GM21515 (cell line): Measurements from ENCODE around the gene C11orf65.

Experiments used
- ATAC-seq: cut with Tn5 transposase; IDR thresholded peaks from one replicate; pipeline ENCODE4 v1.9.1; 2021; ENCODE audit not compliant: unreplicated experiment

C11orf65 gene

GRCh38 chr11:108467091-108467823 lies at the start of gene C11orf65:
Gene C11orf65 (minus strand): TSS chr11:108467529. CDS start chr11:108461559, 5,970 bp downstream.
- peak; percentile 99 for ATAC-seq

GRCh38 chr11:108516125-108516524 lies 48.8 kb upstream of the C11orf65 start:
- ATAC-seq: no peak

GRCh38 chr11:108512708-108513107 lies 45.4 kb upstream of the C11orf65 start:
- ATAC-seq: no peak

GRCh38 chr11:108511851-108512474 lies 44.6 kb upstream of the C11orf65 start:
- ATAC-seq: no peak

- no peak for ATAC-seq
Measured at GRCh38 chr11:108508653-108509593, 41.6 kb upstream of the C11orf65 start.

- ATAC-seq: no peak
Measured at GRCh38 chr11:108501396-108501795, 34.1 kb upstream of the C11orf65 start.

- ATAC-seq: no peak
Measured at GRCh38 chr11:108500721-108501120, 33.4 kb upstream of the C11orf65 start.

- ATAC-seq: no peak
Measured at GRCh38 chr11:108500169-108500568, 32.8 kb upstream of the C11orf65 start.

GRCh38 chr11:108498816-108499408 lies 31.6 kb upstream of the C11orf65 start:
- ATAC-seq: no peak

- peak; percentile 58 for ATAC-seq
Measured at GRCh38 chr11:108498046-108498815, 30.9 kb upstream of the C11orf65 start, which contains the start of gene POGLUT3. Gene POGLUT3 (minus strand): TSS chr11:108498384. CDS start chr11:108498366, 18 bp downstream.

GRCh38 chr11:108497317-108498045 lies 30.2 kb upstream of the C11orf65 start:
- peak; percentile 56 for ATAC-seq

GRCh38 chr11:108496643-108497256 lies 29.4 kb upstream of the C11orf65 start:
- ATAC-seq: no peak

- no peak for ATAC-seq
Measured at GRCh38 chr11:108495326-108495725, 28.0 kb upstream of the C11orf65 start.

- no peak for ATAC-seq
Measured at GRCh38 chr11:108494182-108494581, 26.9 kb upstream of the C11orf65 start.

- ATAC-seq: no peak
Measured at GRCh38 chr11:108491936-108492335, 24.6 kb upstream of the C11orf65 start.

- no peak for ATAC-seq
Measured at GRCh38 chr11:108486828-108487227, 19.5 kb upstream of the C11orf65 start.

GRCh38 chr11:108486331-108486730 lies 19.0 kb upstream of the C11orf65 start:
- ATAC-seq: no peak

- no peak for ATAC-seq
Measured at GRCh38 chr11:108483163-108483562, 15.8 kb upstream of the C11orf65 start.
